K562 (cell line): ENCODE results near the gene RASSF1. TPM values are rescaled to one million over a fixed set of nuclear protein-coding genes. Genes with fewer than 3 reads are reported as not detected.
A peak's percentile ranks its signal among the peaks of the same experiment; 100 is the strongest.

Experiments
- ATAC-seq: fragments of 200-7000 bp; cut with Tn5 transposase; 3 replicates; pipeline ENCODE4 v1.9.1; 2020; ENCODE audit warnings: moderate library complexity
- BruUV-seq: library from RNA; stranded (reverse); fragments of 400-500 nt; replicated peaks from 2 replicates; lab custom pipeline; 2021; lab: Mats Ljungman, UMichigan
- CTCF ChIA-PET: fragments of 300-600 bp; formaldehyde crosslinking; extraction: SDS; loops from one replicate; lab custom pipeline; 2021; ENCODE audit warnings: low intra/inter-chr PET ratio; lab: Yijun Ruan, JAX
- POLR2A ChIA-PET: fragments of 300-600, 350-650 bp; sonication (Branson Sonifier 250); formaldehyde crosslinking; extraction: SDS; loops from one replicate; lab custom pipeline; 2021; ENCODE audit warnings: antibody characterized with exemption, inconsistent platforms; lab: Yijun Ruan, JAX
- DNase-seq, 4 experiments: peaks; one replicate each; pipeline versions ENCODE4 v3.0.0 to v3.0.0-alpha.2; 2011 to 2018; ENCODE audit warnings: low spot score in 3 of 4, mixed read lengths in 3 of 4; ENCODE audit errors: extremely low read depth in 1 of 4
- FAIRE-seq: peaks from 2 replicates; lab custom pipeline; 2011; peaks lifted over from hg19 to GRCh38; lab: Jason Lieb, UNC
- H2AFZ ChIP-seq: 2 replicates; pipeline ENCODE4 v1.6.0; 2011; ENCODE audit warnings: low read depth, low read length, control low read depth, inconsistent platforms
- H3K27ac ChIP-seq: fragments of 200-600 bp; 3 replicates; pipeline ENCODE4 v1.8.0; 2011; ENCODE audit warnings: low read depth, mild to moderate bottlenecking, control low read depth, inconsistent platforms, low read length, moderate library complexity, mixed read lengths; ENCODE audit errors: extremely low read depth
- H3K27me3 ChIP-seq, 2 experiments: fragments of 300-600 bp in 1 of 2; 2 replicates in 1 of 2; 3 replicates in 1 of 2; pipeline versions ENCODE4 v1.6.0 to v1.8.0; 2011; ENCODE audit warnings: inconsistent platforms in 2 of 2, low read length in 2 of 2, mild to moderate bottlenecking in 1 of 2, mixed read lengths in 1 of 2, moderate library complexity in 1 of 2; ENCODE audit not compliant: control insufficient read depth in 2 of 2, insufficient read depth in 2 of 2
- H3K36me3 ChIP-seq: fragments of 300-600 bp; 3 replicates; pipeline ENCODE4 v1.8.0; 2011; ENCODE audit warnings: mild to moderate bottlenecking, low read length, inconsistent platforms; ENCODE audit not compliant: control insufficient read depth, insufficient read depth
- H3K4me1 ChIP-seq, 2 experiments: fragments of 200-600 bp in 1 of 2; replicated peaks in 1 of 2; 2 replicates in 1 of 2; 3 replicates in 1 of 2; pipeline versions ENCODE4 v1.5.1 to v1.8.0; 2011; ENCODE audit warnings: inconsistent platforms in 2 of 2, low read length in 2 of 2, mild to moderate bottlenecking in 1 of 2, mixed read lengths in 1 of 2, moderate library complexity in 1 of 2; ENCODE audit not compliant: control insufficient read depth in 2 of 2, insufficient read depth in 2 of 2
- H3K4me2 ChIP-seq: 2 replicates; pipeline ENCODE4 v1.6.1; 2011; ENCODE audit warnings: low read length, control low read depth, inconsistent platforms, mixed read lengths; ENCODE audit not compliant: insufficient read depth
- H3K4me3 ChIP-seq: fragments of 200-600 bp; sonication (generic), shearing (Covaris generic); 2 replicates; pipeline ENCODE4 v1.5.1; 2016; ENCODE audit warnings: control low read depth, inconsistent platforms
- H3K79me2 ChIP-seq: fragments of 200-600 bp; 3 replicates; pipeline ENCODE4 v1.8.0; 2011; ENCODE audit warnings: low read length, inconsistent platforms; ENCODE audit not compliant: control insufficient read depth, insufficient read depth
- H3K9ac ChIP-seq, 2 experiments: 2 replicates each; pipeline versions ENCODE4 v1.6.0 to v1.6.1; 2011; ENCODE audit warnings: low read depth in 2 of 2, low read length in 2 of 2, control low read depth in 1 of 2, inconsistent platforms in 1 of 2, mild to moderate bottlenecking in 1 of 2, mixed read lengths in 1 of 2; ENCODE audit not compliant: insufficient read depth in 1 of 2
- H3K9me1 ChIP-seq: one replicate; pipeline ENCODE4 v1.6.0; 2011; ENCODE audit warnings: inconsistent platforms, mild to moderate bottlenecking, low read length, moderate library complexity; ENCODE audit not compliant: control insufficient read depth, insufficient read depth
- H3K9me3 ChIP-seq: replicated peaks from 2 replicates; pipeline ENCODE4 v1.5.1; 2011; ENCODE audit warnings: low read depth, low read length, inconsistent platforms; ENCODE audit not compliant: control insufficient read depth, insufficient read depth
- H4K20me1 ChIP-seq: replicated peaks from 2 replicates; pipeline ENCODE4 v1.6.1; 2011; ENCODE audit warnings: low read length, inconsistent platforms, mixed read lengths; ENCODE audit not compliant: control insufficient read depth, insufficient read depth
- ETV5 ChIP-seq: sonication (generic); formaldehyde crosslinking; IDR thresholded peaks from 2 replicates; pipeline ENCODE4 v1.4.0; 2020; ENCODE audit warnings: low read depth, mild to moderate bottlenecking, missing genetic modification reagents
- GABPA ChIP-seq: fragments of 200-800 bp; sonication (Bioruptor generic); conservative IDR thresholded peaks from 2 replicates; pipeline ENCODE4 v1.6.1; 2016; ENCODE audit warnings: low read depth, missing genetic modification characterization, missing compliant biosample characterization
- HDAC2 ChIP-seq: fragments of 450-650 bp; IDR thresholded peaks from 2 replicates; pipeline ENCODE4 v1.6.1; 2016; ENCODE audit warnings: mild to moderate bottlenecking
- TEAD1 ChIP-seq, 2 experiments: fragments of 450-650 bp in 1 of 2; sonication (generic) in 1 of 2; formaldehyde crosslinking; IDR thresholded peaks; 2 replicates each; pipeline versions ENCODE4 v1.4.0 to v1.8.0; 2020 to 2022; ENCODE audit warnings: mild to moderate bottlenecking in 2 of 2, missing genetic modification reagents in 1 of 2
- ZBTB7A ChIP-seq: IDR thresholded peaks from 2 replicates; pipeline ENCODE4 v1.6.1; 2011; ENCODE audit warnings: low read depth, mild to moderate bottlenecking, low read length, moderate library complexity, borderline replicate concordance; ENCODE audit not compliant: control insufficient read depth
- WGBS: fragments of 100-300 bp; shearing (Covaris generic); methylation state at CpG from one replicate; pipeline ENCODE4 v1.1.6; 2016; ENCODE audit warnings: low coverage, mixed read lengths; ENCODE audit not compliant: insufficient coverage; ENCODE audit errors: missing lambda C conversion rate; 5-methylcytosine and 5-hydroxymethylcytosine counted together
- in situ Hi-C: fragments of 300-500 bp; cut with MboI; formaldehyde crosslinking; loops from 4 replicates; pipeline ENCODE4 v1.15.0; 2018; ENCODE audit warnings: inconsistent platforms, mixed read lengths
- intact Hi-C: fragments of 100-400 bp; cut with micrococcal nuclease; formaldehyde crosslinking; loops from 2 replicates; pipeline ENCODE4 v1.14.2; 2022
- polyA plus RNA-seq, 8 experiments: library from polyadenylated mRNA; depleted of rRNA in 4 of 8; stranded (reverse) in 5 of 8; unstranded in 3 of 8; fragments of >200 nt; fragmentation: Nextera tagmentation in 2 of 8; fragmentation: Illumina TruSeq in 1 of 8; extraction: Ambion mirVana in 2 of 8; extraction: Trizol in 1 of 8; gene quantifications; 2 replicates each; pipeline versions ENCODE4 v1.2.1 to v1.2.3, GENCODE V29; 2011 to 2014; ENCODE audit warnings: inconsistent platforms in 1 of 8, missing spikeins in 1 of 8
- total RNA-seq, 7 experiments: library from RNA; depleted of rRNA in 6 of 7; stranded (reverse); fragments of >200 nt in 6 of 7; fragmentation: Illumina TruSeq in 2 of 7; extraction: Trizol in 2 of 7; gene quantifications; 2 replicates each; pipeline versions ENCODE4 v1.2.1 to v1.2.3, GENCODE V29; 2011 to 2021; ENCODE audit warnings: low replicate concordance in 1 of 7
- TF ChIP-seq, protein P1 (sequence below): sonication (generic); formaldehyde crosslinking; IDR thresholded peaks from 2 replicates; pipeline ENCODE4 v1.8.1; 2023; ENCODE audit warnings: mild to moderate bottlenecking, missing genetic modification reagents
- TF ChIP-seq, protein P2 (sequence below), 3 experiments: IDR thresholded peaks in 2 of 3; conservative IDR thresholded peaks in 1 of 3; 2 replicates each; pipeline ENCODE4 v1.5.1; 2011 to 2012; ENCODE audit warnings: low read length in 3 of 3, mild to moderate bottlenecking in 3 of 3, control low read depth in 2 of 3, improper control_type of control experiment in 1 of 3, inconsistent platforms in 1 of 3, low read depth in 1 of 3, mixed read lengths in 1 of 3, moderate library complexity in 1 of 3; ENCODE audit not compliant: insufficient read depth in 2 of 3
- TF ChIP-seq, protein P3 (sequence below): fragments of 150-350 bp; IDR thresholded peaks from 2 replicates; pipeline ENCODE4 v1.6.1; 2014; ENCODE audit warnings: low read depth, mild to moderate bottlenecking, low read length, borderline replicate concordance

Gene RASSF1
- total and polyA plus RNA-seq, 9 of the 15 experiments (the other 6 are each of a cell fraction or from before 2014, with no cell fraction given), result 3.6 to 57.1 (median 24.6) TPM

DNA sequence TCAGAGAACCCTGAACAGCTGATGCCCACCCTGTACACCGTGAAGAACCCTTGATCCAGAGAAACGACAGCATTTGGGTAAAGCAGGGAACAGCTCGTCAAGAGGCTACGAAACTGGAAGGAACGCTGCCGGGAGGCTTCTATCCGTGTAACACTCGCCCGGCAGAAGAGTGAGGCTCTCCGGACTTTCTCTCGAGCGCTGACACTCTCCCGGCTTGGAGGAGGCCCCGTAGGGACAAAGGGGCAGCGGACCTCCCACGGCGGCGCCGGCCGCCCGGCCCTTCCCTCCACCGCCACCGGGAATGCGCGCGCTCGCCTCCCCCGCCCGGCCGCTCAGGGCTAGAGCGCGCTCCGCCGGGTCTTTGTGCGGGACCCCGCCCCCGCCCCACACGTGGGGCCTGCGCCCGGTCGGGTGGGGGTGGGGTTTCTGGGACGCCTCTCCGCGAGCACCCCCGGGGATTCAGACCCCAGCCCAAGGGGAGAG is 19.7 kb downstream of the RASSF1 start (continued):
- peak; percentile 33 to 69; a peak in 2 of 4 replicates for TF ChIP-seq TEAD1 (CRISPR knock-in tag; IDR thresholded peaks at IDR 0.05)
- 0 out of 2 replicates have a peak, but pooled peaks have one; percentile 24 for TF ChIP-seq GABPA (tag)
- TF ChIP-seq ZBTB7A, result peak; percentile 86; the same call in 1 of the 2 replicates
- 0 out of 2 replicates have a peak, but pooled peaks have one; percentile 5 for TF ChIP-seq HDAC2

DNA sequence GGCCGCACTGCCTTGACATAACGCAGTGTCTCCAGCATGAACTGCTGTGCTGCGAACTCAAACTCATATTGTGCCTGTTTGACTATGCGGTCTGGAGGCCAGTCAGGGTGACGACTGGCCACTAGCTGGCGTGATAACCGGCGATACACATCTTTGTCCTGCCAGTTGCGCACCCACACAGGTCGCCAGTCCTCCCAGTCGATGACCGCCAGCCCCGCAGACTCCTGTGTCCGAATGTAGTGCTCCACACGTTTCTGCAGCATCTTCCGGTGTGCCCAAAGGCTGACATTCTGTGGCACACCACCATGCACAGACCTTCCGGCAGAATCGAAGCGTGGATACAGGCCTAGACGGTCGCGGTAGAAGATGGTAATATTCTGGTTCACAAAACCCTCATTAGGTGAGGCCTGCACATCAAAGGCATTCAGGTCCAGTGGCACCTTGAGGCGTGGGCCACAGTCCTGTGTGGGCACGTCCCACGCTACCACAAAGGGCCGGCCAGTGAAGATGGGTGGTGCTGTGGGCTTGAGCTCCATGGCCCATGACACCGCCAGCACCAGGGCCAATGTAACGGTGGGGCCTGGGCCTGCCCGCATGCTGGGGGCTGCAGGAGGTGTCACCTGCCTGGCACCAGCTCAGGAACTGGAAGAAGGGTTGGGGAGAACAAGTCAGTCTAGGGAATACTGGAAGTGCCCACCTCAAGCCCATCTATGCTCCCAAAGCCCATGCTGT is 20.6 kb downstream of the RASSF1 start:
- DNase-seq, result no peak
- H3K9me3 ChIP-seq, result no peaks in the 10 kb centered on the region
- in situ Hi-C loops, result no loop called here
- peaks cover 36 to 80% of the 10 kb centered on the region in 2 experiments for H3K4me1 ChIP-seq
- peak overlapping the region; percentile 98 for H3K9ac ChIP-seq
- ChIA-PET POLR2A (interaction anchor here (0.9 to 1.2 kb wide), 3 partner anchors 8 to 58 kb away, joined by 4 to 5 read pairs (median 4); partner anchors contain the start of gene TUSC2), CTCF (no interaction called here)
- no peaks in the 10 kb centered on the region for H3K27me3 ChIP-seq
- no peak for ATAC-seq
- 0 out of 2 replicates have a peak, but pooled peaks have one; percentile 2 for TF ChIP-seq ETV5 (CRISPR knock-in tag)
- TF ChIP-seq, protein P1, sequence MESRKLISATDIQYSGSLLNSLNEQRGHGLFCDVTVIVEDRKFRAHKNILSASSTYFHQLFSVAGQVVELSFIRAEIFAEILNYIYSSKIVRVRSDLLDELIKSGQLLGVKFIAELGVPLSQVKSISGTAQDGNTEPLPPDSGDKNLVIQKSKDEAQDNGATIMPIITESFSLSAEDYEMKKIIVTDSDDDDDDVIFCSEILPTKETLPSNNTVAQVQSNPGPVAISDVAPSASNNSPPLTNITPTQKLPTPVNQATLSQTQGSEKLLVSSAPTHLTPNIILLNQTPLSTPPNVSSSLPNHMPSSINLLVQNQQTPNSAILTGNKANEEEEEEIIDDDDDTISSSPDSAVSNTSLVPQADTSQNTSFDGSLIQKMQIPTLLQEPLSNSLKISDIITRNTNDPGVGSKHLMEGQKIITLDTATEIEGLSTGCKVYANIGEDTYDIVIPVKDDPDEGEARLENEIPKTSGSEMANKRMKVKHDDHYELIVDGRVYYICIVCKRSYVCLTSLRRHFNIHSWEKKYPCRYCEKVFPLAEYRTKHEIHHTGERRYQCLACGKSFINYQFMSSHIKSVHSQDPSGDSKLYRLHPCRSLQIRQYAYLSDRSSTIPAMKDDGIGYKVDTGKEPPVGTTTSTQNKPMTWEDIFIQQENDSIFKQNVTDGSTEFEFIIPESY (CRISPR knock-in tag), result peak; percentile 80; the same call in 1 of the 2 replicates
- TF ChIP-seq, protein P2, sequence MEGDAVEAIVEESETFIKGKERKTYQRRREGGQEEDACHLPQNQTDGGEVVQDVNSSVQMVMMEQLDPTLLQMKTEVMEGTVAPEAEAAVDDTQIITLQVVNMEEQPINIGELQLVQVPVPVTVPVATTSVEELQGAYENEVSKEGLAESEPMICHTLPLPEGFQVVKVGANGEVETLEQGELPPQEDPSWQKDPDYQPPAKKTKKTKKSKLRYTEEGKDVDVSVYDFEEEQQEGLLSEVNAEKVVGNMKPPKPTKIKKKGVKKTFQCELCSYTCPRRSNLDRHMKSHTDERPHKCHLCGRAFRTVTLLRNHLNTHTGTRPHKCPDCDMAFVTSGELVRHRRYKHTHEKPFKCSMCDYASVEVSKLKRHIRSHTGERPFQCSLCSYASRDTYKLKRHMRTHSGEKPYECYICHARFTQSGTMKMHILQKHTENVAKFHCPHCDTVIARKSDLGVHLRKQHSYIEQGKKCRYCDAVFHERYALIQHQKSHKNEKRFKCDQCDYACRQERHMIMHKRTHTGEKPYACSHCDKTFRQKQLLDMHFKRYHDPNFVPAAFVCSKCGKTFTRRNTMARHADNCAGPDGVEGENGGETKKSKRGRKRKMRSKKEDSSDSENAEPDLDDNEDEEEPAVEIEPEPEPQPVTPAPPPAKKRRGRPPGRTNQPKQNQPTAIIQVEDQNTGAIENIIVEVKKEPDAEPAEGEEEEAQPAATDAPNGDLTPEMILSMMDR (IDR thresholded peaks at IDR 0.05 in 2 of 3, conservative IDR thresholded peaks at IDR 0.05 in 1 of 3; ENCODE audit: insufficient read depth in 2 of 3, low read depth in 1 of 3, low read length in 3 of 3), result 0 out of 6 replicates have a peak, but pooled peaks of 2 of the 3 experiments have one; percentile 5 to 14
- TF ChIP-seq, protein P3, sequence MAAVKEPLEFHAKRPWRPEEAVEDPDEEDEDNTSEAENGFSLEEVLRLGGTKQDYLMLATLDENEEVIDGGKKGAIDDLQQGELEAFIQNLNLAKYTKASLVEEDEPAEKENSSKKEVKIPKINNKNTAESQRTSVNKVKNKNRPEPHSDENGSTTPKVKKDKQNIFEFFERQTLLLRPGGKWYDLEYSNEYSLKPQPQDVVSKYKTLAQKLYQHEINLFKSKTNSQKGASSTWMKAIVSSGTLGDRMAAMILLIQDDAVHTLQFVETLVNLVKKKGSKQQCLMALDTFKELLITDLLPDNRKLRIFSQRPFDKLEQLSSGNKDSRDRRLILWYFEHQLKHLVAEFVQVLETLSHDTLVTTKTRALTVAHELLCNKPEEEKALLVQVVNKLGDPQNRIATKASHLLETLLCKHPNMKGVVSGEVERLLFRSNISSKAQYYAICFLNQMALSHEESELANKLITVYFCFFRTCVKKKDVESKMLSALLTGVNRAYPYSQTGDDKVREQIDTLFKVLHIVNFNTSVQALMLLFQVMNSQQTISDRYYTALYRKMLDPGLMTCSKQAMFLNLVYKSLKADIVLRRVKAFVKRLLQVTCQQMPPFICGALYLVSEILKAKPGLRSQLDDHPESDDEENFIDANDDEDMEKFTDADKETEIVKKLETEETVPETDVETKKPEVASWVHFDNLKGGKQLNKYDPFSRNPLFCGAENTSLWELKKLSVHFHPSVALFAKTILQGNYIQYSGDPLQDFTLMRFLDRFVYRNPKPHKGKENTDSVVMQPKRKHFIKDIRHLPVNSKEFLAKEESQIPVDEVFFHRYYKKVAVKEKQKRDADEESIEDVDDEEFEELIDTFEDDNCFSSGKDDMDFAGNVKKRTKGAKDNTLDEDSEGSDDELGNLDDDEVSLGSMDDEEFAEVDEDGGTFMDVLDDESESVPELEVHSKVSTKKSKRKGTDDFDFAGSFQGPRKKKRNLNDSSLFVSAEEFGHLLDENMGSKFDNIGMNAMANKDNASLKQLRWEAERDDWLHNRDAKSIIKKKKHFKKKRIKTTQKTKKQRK, result no peak
- peaks cover 22% of the 10 kb centered on the region for H3K79me2 ChIP-seq
- no peaks in the 10 kb centered on the region for H3K9me1 ChIP-seq
- H3K36me3 ChIP-seq, result peaks cover 29% of the 10 kb centered on the region; the same call in 2 of the 3 replicates
- FAIRE-seq, result peak; percentile 32
- peak overlapping the region; percentile 90 for H3K4me2 ChIP-seq
- no TSS peak for BruUV-seq
- no peaks in the 10 kb centered on the region for H4K20me1 ChIP-seq
- H3K4me3 ChIP-seq, result peak overlapping the region; percentile 81
- intact Hi-C loops, result no loop called here
- 76% methylated on average over 19 of the region's 29 CpGs for WGBS
- peak overlapping the region; percentile 100; the same call in 1 of the 3 replicates for H3K27ac ChIP-seq
- H2AFZ ChIP-seq, result no peak overlapping the region
